Nucleus accumbens (tissue), 56 donors: Measurements from ENCODE around the gene RASGEF1B.
A peak's percentile ranks its signal among the peaks of the same experiment; 100 is the strongest.

Experiments
- DNase-seq, 56 donors: peaks; one replicate each; lab custom pipeline; 2025; lab: John Stamatoyannopoulos, UW

Gene RASGEF1B

GRCh38 chr4:81405900-81406401, 65.8 kb downstream of the RASGEF1B start:
- peak in 22 of 56 donors; percentile 4 to 51 (median 24) for DNase-seq

GRCh38 chr4:81404741-81405140, 67.0 kb downstream of the RASGEF1B start:
- no peak for DNase-seq

- DNase-seq, result no peak
These were observed 67.4 kb downstream of the RASGEF1B start for GRCh38 chr4:81404294-81404693.

GRCh38 chr4:81399306-81400086, 72.2 kb downstream of the RASGEF1B start:
- DNase-seq, result no peak

- DNase-seq, result no peak
These were observed 73.3 kb downstream of the RASGEF1B start for GRCh38 chr4:81398379-81398778.

GRCh38 chr4:81397635-81398034, 74.1 kb downstream of the RASGEF1B start:
- DNase-seq, result no peak

GRCh38 chr4:81395239-81395638, 76.5 kb downstream of the RASGEF1B start:
- DNase-seq, result no peak

- DNase-seq, result no peak
These were observed 79.5 kb downstream of the RASGEF1B start for GRCh38 chr4:81392164-81392563.

- no peak for DNase-seq
These were observed 82.0 kb downstream of the RASGEF1B start for GRCh38 chr4:81389720-81390119.

GRCh38 chr4:81380437-81380836, 91.3 kb downstream of the RASGEF1B start:
- DNase-seq, result no peak

- DNase-seq, result no peak
These were observed 93.3 kb downstream of the RASGEF1B start for GRCh38 chr4:81378386-81378785.

GRCh38 chr4:81377191-81377590, 94.5 kb downstream of the RASGEF1B start:
- DNase-seq, result no peak

GRCh38 chr4:81376720-81377119, 95.0 kb downstream of the RASGEF1B start:
- no peak for DNase-seq
